NOMO-1 (cell line): ENCODE results near the gene HCST.
A peak's percentile ranks its signal among the peaks of the same experiment; 100 is the strongest.
"Not testable (repeated sequence)": the region's sequence is repeated elsewhere in the genome, so short reads cannot be mapped to it uniquely, and the experiment has no call there.

ENCODE experiments used
- DNase-seq, 2 experiments: peaks; one replicate each; lab custom pipeline; 2025; ENCODE audit not compliant: unreplicated experiment in 2 of 2; lab: John Stamatoyannopoulos, UW

Gene HCST

GRCh38 chr19:35903550-35904179 is 1.3 kb downstream of the HCST start:
- peak; percentile 94 to 96 for DNase-seq

- peak; percentile 29 to 47 for DNase-seq
Measured at GRCh38 chr19:35904311-35905068, 2.2 kb downstream of the HCST start.

DNA sequence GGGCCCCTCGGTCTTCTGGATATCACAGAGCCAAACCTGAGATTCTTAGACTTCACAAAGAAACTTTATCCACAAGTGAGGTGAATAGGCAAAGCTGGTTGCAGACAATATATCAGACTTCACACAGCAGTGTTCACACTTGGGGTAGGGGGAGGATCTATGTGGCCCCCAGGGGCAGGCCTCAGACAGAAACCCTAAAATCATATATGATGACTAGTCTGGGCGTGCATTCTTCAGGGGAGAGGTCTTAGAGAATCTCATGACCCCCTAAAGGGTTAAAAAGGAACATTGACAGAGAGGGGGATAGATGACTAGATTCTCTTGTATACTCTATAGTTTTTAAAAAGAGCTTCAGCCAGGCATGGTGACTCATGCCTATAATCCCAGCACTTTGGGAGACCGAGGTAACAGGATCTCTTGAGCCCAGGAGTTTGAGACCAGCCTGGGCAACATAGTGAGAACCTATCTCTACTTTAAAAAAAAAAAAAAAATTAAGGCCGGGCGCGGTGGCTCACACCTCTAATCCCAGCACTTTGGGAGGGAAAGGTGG is 2.9 kb downstream of the HCST start:
- no peak for DNase-seq

DNA sequence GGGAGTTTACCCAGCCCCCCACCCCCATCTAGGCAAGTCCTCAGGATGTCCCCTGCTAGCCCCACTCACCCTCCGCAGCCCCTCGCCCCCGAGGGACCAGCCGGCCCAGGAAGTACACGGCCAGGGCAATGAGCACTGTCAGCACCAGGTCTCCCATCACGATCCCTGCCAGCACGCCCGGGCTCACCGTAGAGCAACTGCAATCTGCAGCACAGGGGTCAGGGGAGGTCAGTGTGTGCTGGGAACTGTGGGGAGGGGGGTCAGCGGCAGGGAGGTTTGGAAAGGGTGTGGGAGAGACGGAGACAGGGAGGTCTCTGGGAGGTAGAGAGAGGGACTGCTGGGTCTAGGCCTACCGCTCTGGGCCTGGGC is 5.0 kb downstream of the HCST start:
- DNase-seq, result no peak

DNA sequence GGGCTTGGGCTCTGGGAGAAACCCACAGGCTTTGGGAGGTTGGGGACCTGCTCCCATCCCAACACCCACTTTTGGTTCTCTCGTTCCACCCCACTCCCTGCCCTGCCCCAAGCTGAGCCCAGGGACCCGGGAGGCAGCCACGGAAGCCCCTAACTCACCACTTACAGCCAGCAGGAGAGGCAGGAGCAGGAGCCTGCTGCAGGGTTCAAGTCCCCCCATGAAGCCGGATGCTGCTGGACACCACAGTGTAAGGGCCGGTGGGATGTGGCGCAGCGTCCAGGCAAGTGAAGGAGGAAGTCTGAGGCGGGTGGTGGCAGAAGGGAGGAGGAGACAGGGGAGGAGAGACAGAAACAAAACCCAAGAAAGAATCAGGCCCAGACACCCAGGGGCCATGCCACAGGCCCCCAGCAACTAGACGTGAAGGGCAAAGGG is 5.7 kb downstream of the HCST start, which contains the start of gene TYROBP:
Gene TYROBP, minus strand, starts transcription at position 286 of the 432 bp plus-strand sequence. Its CDS starts 67 bp downstream, at position 219.
- peak; percentile 32 to 56 for DNase-seq

DNA sequence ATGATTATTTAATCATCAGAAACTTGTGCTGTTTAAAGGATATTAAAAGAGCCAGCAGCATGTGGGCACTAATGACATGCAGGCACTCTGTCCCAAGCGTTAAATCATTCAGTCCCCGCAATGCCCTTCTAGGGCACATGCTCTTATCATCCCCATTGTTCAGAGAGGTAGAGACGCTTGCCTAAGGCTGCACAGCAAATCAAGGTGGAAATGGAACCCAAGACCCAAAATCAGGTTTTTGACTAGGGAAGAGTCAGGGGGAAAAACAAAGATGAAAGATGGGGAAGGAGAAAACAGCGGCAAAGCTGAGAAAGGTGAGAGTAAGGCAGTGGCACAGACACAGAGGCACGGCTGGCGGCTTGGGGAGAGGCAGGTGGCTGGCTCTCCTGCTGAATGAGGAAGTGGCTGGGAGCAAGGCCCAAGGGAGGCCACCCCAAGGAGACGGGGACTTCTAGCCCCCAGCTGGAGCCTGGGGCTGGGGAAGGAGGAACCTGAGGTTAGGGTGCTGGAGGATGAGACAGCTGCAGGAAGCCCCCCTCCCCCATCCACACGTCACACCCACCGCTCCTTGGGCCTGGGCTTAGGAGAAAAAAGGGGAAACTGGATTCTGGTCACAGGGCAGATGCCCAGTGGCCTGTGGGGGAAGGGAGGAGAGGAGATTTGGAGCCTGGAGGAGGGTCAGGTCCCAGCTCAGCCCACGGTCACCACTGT is 6.8 kb downstream of the HCST start:
- DNase-seq, result peak; percentile 96 to 99

GRCh38 chr19:35909684-35910035 is 7.3 kb downstream of the HCST start:
- DNase-seq, result no peak

DNA sequence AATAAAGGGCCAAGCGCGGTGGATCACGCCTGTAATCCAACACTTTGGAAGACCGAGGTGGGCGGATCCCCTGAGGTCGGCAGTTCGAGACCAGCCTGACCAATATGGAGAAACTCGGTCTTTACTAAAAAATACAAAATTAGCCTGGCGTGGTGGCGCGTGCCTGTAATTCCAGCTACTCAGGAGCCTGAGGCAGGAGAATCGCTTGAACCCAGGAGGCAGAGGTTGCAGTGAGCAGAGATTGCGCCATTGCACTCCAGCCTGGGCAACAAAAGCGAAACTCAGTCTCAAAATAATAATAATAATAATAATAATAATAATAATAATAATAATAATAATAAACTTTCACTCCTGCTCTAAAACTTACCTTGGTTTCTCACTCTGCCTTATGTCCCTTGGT is 8.0 kb downstream of the HCST start:
- DNase-seq, result not testable (repeated sequence)

GRCh38 chr19:35911173-35911572 is 8.8 kb downstream of the HCST start:
- no peak for DNase-seq

DNA sequence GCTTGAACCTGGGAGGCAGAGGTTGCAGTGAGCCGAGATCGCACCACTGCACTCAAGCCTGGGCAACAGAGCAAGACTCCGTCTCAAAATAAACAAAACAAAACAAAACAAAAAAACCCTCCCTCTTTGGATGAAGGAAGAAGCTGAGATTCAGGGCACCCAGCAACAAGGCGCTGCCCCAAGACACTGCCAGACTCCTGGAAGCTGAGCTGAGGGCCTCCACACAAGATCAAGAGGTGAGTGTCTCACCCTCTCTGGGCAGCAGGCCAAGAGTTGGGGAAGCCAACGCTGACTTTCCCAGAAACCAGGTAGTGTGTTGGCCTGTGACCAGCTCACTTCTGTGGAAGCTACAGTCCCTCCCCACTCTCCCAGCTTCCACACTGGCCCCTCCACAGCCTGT is 9.5 kb downstream of the HCST start:
- DNase-seq, result no peak

DNA sequence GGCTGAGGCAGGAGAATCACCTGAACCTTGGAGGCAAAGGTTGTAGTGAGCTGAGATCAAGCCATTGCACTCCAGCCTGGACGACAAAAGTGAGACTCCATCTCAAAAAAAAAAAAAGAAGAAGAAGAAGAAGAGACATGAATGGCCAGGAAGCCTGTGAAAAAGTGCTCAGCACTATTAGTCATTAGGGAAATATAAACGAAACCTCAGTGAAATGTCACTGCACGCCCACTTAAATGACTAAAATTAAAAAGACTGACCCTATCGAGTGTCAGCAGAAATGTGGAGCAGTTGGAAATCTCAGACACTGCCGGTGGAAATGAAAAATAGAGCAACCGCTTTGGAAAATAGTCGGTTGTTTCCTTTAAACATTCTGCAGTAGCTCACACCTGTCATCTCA is 11.3 kb downstream of the HCST start:
- peak in 1 of 2 experiments; percentile 27 for DNase-seq

GRCh38 chr19:35915443-35915842 is 13.1 kb downstream of the HCST start:
- no peak for DNase-seq

DNA sequence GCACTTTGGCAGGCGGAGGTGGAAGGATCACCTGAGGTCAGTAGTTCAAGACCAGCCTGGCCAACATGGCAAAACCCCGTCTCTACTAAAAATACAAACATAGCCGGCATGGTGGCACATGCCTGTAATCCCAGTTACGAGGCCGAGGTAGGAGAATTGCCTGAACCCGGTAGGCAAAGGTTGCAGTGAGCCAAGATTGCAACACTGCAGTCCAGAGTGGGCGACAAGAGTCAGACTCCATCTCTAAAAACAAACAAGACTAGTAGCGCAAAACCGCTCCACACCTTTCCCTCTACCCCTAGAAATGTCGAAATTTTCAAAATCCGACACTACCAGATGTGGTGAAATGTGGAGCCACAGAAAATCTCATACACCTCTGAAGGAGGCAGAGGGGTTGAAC is 17.0 kb downstream of the HCST start:
- no peak for DNase-seq

DNA sequence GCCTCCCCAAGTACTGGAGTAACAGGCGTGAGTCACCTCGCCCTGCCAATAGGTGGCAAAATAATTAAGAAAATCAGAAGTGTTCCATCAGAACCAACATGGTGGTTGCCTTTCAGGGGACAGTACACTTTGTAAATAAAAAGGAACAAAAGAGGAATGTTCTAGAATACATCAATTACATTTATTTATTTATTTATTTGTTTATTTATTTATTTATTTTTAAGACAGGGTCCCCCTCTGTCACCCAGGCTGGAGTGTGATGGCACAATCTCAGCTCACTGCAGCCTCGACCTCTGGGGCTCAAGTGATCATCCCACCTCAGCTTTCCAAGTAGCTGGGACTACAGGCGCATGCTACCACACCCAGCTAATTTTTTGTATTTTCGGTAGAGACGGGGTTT is 18.7 kb downstream of the HCST start:
- DNase-seq, result no peak

DNA sequence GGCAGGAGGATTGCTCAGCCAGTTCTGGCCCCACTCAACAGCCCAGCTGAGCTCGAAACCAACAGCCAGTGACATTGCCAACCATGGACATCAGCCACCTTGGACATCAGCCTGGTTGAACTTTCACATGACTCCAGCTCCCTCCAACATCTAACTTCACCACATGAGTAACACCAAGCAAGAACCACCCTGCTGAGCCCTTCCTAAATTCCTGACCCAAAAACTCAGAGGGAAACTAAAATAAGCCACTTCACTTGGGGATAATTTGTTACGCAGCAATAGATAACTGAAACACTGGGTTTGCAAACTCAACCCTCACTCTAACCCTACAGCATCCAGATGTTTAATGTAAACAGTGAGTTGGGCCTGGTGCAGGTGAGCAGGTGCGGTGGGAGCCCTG is 23.2 kb downstream of the HCST start:
- no peak for DNase-seq

- no peak for DNase-seq
Measured at GRCh38 chr19:35928507-35928906, 26.2 kb downstream of the HCST start.

GRCh38 chr19:35929876-35930275 is 27.5 kb downstream of the HCST start:
- DNase-seq, result peak; percentile 22 to 52

DNA sequence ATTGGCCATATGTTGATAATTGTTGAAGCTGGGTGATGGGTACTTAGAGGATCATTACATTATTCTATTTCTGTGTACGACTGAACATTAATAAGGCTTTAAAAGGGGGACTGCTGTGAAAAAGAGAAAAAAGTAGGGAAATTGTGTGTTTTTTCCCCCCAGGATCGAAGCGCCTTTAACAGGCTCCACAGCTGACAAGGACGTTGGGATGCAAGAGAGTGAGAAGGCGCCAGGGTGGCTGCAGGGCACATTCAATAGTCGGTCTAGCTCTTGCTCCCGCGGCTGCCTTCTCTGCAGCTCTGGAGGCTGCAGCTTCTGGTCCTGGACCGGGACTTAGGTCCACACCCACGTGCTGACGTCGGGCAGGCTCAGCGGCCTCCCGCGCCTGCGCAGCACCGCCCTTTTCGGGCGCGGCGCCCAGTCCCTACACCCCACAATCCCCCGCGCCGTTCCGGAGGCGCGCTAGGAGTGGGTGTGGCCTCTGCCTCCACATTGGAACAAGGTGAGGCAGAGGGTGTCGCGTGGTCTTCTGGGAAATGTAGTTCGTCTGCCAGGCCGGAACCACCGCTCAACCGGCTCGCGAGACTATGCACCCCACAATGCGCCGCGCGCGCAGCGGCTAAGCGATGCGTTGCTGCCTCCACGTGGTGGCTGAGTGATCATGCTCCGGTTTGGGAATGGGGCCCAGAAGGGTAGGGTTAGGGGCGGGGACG is 29.0 kb downstream of the HCST start:
- DNase-seq, result peak; percentile 99

GRCh38 chr19:35931874-35932202 is 29.5 kb downstream of the HCST start:
- no peak for DNase-seq

GRCh38 chr19:35932291-35932936 is 30.1 kb downstream of the HCST start:
- no peak for DNase-seq
